Heart right ventricle (tissue), 16 donors: ENCODE measurements around the gene NUP54. TPM values are rescaled to one million over a fixed set of nuclear protein-coding genes. Genes with fewer than 3 reads are reported as not detected.

Experiments used
- ATAC-seq, 8 donors: fragments of 200-7000 bp; cut with Tn5 transposase; one replicate each; pipeline ENCODE4 v1.9.1; 2020; ENCODE audit warnings: mild to moderate bottlenecking in 8 of 8, moderate library complexity in 8 of 8, moderate number of reproducible peaks in 1 of 8
- DNase-seq, 2 donors: peaks; one replicate each; pipeline ENCODE4 v3.0.0-alpha.2; 2020
- H3K27ac ChIP-seq, 10 donors: fragments of 200-600 bp; sonication (generic) in 2 of 10; one replicate each; pipeline versions ENCODE4 v1.5.0 to v1.8.0; 2020 to 2022; ENCODE audit warnings: mild to moderate bottlenecking in 3 of 10
- H3K27me3 ChIP-seq, 7 donors: fragments of 200-600 bp; one replicate each; pipeline ENCODE4 v1.8.0; 2021 to 2022; ENCODE audit warnings: mild to moderate bottlenecking in 2 of 7
- H3K36me3 ChIP-seq, 9 donors: fragments of 200-600 bp; sonication (generic) in 1 of 9; one replicate each; pipeline versions ENCODE4 v1.5.0 to v1.8.0; 2020 to 2022; ENCODE audit warnings: mild to moderate bottlenecking in 2 of 9
- H3K4me1 ChIP-seq, 9 donors: fragments of 200-600 bp; sonication (generic) in 1 of 9; one replicate each; pipeline versions ENCODE4 v1.5.0 to v1.8.0; 2020 to 2022; ENCODE audit warnings: mild to moderate bottlenecking in 4 of 9
- H3K4me3 ChIP-seq, 10 donors: fragments of 200-600 bp; sonication (generic) in 2 of 10; one replicate each; pipeline versions ENCODE4 v1.5.0 to v1.8.0; 2020 to 2022; ENCODE audit warnings: mild to moderate bottlenecking in 7 of 10, moderate library complexity in 2 of 10
- H3K9me3 ChIP-seq, 11 donors: fragments of 200-600 bp in 10 of 11; sonication (generic) in 2 of 11; one replicate each; pipeline versions ENCODE4 v1.5.0 to v1.8.0; 2013 to 2022; ENCODE audit warnings: mild to moderate bottlenecking in 2 of 11, control low read depth in 1 of 11, moderate library complexity in 1 of 11
- CTCF ChIP-seq, 9 donors: fragments of 200-600 bp; sonication (generic) in 2 of 9; IDR thresholded peaks; one replicate each; pipeline versions ENCODE4 v1.5.0 to v1.8.0; 2021 to 2022; ENCODE audit warnings: antibody characterized with exemption in 9 of 9, mild to moderate bottlenecking in 5 of 9, moderate library complexity in 1 of 9
- WGBS, 2 donors: extraction: QIAGEN DNeasy Blood & Tissue Kit; methylation state at CpG; one replicate each; pipeline ENCODE4 v1.1.7; 2013; ENCODE audit warnings: inconsistent platforms in 1 of 2; 5-methylcytosine and 5-hydroxymethylcytosine counted together
- intact Hi-C, 10 donors: fragments of 100-400 bp; cut with DNase I; formaldehyde crosslinking; loops; one replicate each; pipeline versions ENCODE4 v1.11.1 to v1.14.2; 2022
- polyA plus RNA-seq, 2 donors: library from polyadenylated mRNA; stranded (reverse); fragments of 200-250 nt; gene quantifications; one replicate each; pipeline ENCODE4 v1.2.3, GENCODE V29; 2013
- total RNA-seq, 10 donors: library from RNA; stranded (reverse); fragmentation: NEBNext Ultra II Directional in 3 of 10; extraction: Animal tissue kit (Norgen Biotek cat#: 25700) in 3 of 10; gene quantifications; one replicate each; pipeline versions ENCODE4 v1.2.1 to v1.2.4, GENCODE V29; 2021 to 2023
- donor health status: Arrhythmogenic right ventricular cardiomyopathy.
- donor health status: ischemic (EF 13 %, LVEDD 7.1; RV severe dilation, severe dysfunction).
- donor health status: healthy with polysubstance abuse.
- donor health status: DM: no; HTN: yes; CAD: no.
- donor health status: DM: no; HTN: no; CAD: no.
- donor health status: ischemic (EF 25% LVEDD 6.9; RV normal size, moderate dysfunction).
- donor health status: ischemic (EF 25% LVEDD 5.7; RV mildly dilated, moderate dysfunction).
- donor health status: healthy.
- donor health status: DM: yes; HTN: yes; CAD: no.
- donor health status: Ischemic cardiomyopathy.
- donor health status: ischemic (EF 35%, LVEDD 5.7; RV mildly dilated, moderate dysfunction).
- donor health status: nonischemic (EF 11% LVEDD 7.7; RV severe dilation, severe dysfunction).
- donor health status: DM: yes; HTN: yes; CAD: no.
- donor health status: PGD.
- donor health status: ischemic (EF 29% LVEDD 5.4; RV normal size, mild dysfunction).
- donor health status: nonischemic (EF 23%, LVEDD 6.1; RV moderate dilation, normal function).

Gene NUP54
- total and polyA plus RNA-seq, 12 donors, result 9.6 to 25.8 (median 18.9) TPM

GRCh38 chr4:76072760-76073159 is 75.4 kb downstream of the NUP54 start:
- Histone ChIP-seq H3K27me3 (no peaks in the 10 kb centered on the region), H3K4me1 (peaks cover 0 to 16% (median 0%) of the 10 kb centered on the region in 9 donors), H3K4me3 (no peak overlapping the region), H3K27ac (no peak overlapping the region), H3K36me3 (no peaks in the 10 kb centered on the region), H3K9me3 (no peaks in the 10 kb centered on the region)
- ATAC-seq (no peak), DNase-seq (no peak)
- TF ChIP-seq CTCF (IDR thresholded peaks at IDR 0.05), result no peak
- intact Hi-C loops, result loop anchor here in 3 of 10 donors (10.0 kb wide), 2 partner anchors 158 to 178 kb away; no protein-coding TSS in a partner anchor
- 58 to 68% methylated on average over 4 of the region's 4 CpGs for WGBS, 2 donors

- Histone ChIP-seq H3K4me1 (peaks cover 0 to 3% (median 0%) of the 10 kb centered on the region in 9 donors), H3K27me3 (no peaks in the 10 kb centered on the region), H3K27ac (no peak overlapping the region), H3K9me3 (no peaks in the 10 kb centered on the region), H3K4me3 (no peak overlapping the region), H3K36me3 (no peaks in the 10 kb centered on the region)
- 2% methylated on average over 2 of the region's 2 CpGs for WGBS, 2 donors
- TF ChIP-seq CTCF (IDR thresholded peaks at IDR 0.05), result peak; percentile 57 to 95 (median 91)
- DNase-seq, result peak; percentile 25 to 81
- intact Hi-C loops, result loop anchor here (1.0 to 10.0 kb wide), 7 partner anchors 55 to 153 kb away; no protein-coding TSS in a partner anchor
- peak; percentile 67 to 91 (median 86) for ATAC-seq
Measured at GRCh38 chr4:76067652-76068286, 80.4 kb downstream of the NUP54 start.

- H3K9me3 ChIP-seq, result no peaks in the 10 kb centered on the region
- ATAC-seq (no peak), DNase-seq (no peak)
- whole genome bisulfite sequencing, 2 donors, result 77 to 87% methylated on average over 3 of the region's 3 CpGs
- TF ChIP-seq CTCF (IDR thresholded peaks at IDR 0.05), result no peak
- H3K27me3 ChIP-seq, result no peaks in the 10 kb centered on the region
- H3K4me1 ChIP-seq, result peaks cover 0 to 4% (median 0%) of the 10 kb centered on the region in 9 donors
- no peaks in the 10 kb centered on the region for H3K36me3 ChIP-seq
- intact Hi-C loops, result loop anchor here in 6 of 10 donors (2.0 to 10.0 kb wide), 6 partner anchors 54 to 152 kb away; no protein-coding TSS in a partner anchor
- no peak overlapping the region for H3K27ac ChIP-seq
- H3K4me3 ChIP-seq, result no peak overlapping the region
Measured at GRCh38 chr4:76066546-76066945, 81.7 kb downstream of the NUP54 start.

Other genes with a start within 250 kb of the NUP54 start
- not detected for gene PPEF2, start 245.9 kb downstream of the NUP54 start, total RNA-seq
- gene PPEF2, start 245.9 kb downstream of the NUP54 start, polyA plus RNA-seq, result not detected
- 10 to 100 TPM in 9 of 10 donors, 1 to 10 TPM in 1; 6.4 to 27.4 (median 14.5) TPM for gene NAAA, start 207.4 kb downstream of the NUP54 start, total RNA-seq
- 1 to 10 TPM; 6.9 to 7.5 TPM for gene NAAA, start 207.4 kb downstream of the NUP54 start, polyA plus RNA-seq
- gene SDAD1, start 157.5 kb downstream of the NUP54 start, total RNA-seq, result 10 to 100 TPM; 18.1 to 27.2 (median 24.3) TPM
- gene SDAD1, start 157.5 kb downstream of the NUP54 start, polyA plus RNA-seq, result 10 to 100 TPM in 1 of 2 donors, 1 to 10 TPM in 1; 7.4 to 11.9 TPM
- gene CXCL9, start 140.9 kb downstream of the NUP54 start, total RNA-seq, result 100 to 1,000 TPM in 1 of 10 donors, 1 to 10 TPM in 2, under 1 TPM in 7; 0.10 to 396 (median 0.60) TPM
- gene CXCL9, start 140.9 kb downstream of the NUP54 start, polyA plus RNA-seq, result under 1 TPM; 0.37 to 0.48 TPM
- 100 to 1,000 TPM in 1 of 10 donors, 1 to 10 TPM in 3, under 1 TPM in 4, not detected in 2; 0.40 to 191 (median 1.0) TPM for gene CXCL10, start 124.9 kb downstream of the NUP54 start, total RNA-seq
- under 1 TPM; 0.14 to 0.22 TPM for gene CXCL10, start 124.9 kb downstream of the NUP54 start, polyA plus RNA-seq
- gene CXCL11, start 112.3 kb downstream of the NUP54 start, total RNA-seq, result 10 to 100 TPM in 1 of 10 donors, under 1 TPM in 4, not detected in 5; 0.23 to 61.0 (median 0.40) TPM
- gene CXCL11, start 112.3 kb downstream of the NUP54 start, polyA plus RNA-seq, result under 1 TPM in 1 of 2 donors, not detected in 1; 0.07 TPM
- gene ART3, start 73.7 kb downstream of the NUP54 start, total RNA-seq, result 100 to 1,000 TPM in 3 of 10 donors, 10 to 100 TPM in 7; 38.4 to 250 (median 65.4) TPM
- gene ART3, start 73.7 kb downstream of the NUP54 start, polyA plus RNA-seq, result 100 to 1,000 TPM in 1 of 2 donors, 10 to 100 TPM in 1; 67.3 to 108 TPM
- 100 to 1,000 TPM in 4 of 10 donors, 10 to 100 TPM in 6; 76.6 to 199 (median 94.9) TPM for gene SCARB2, start 65.4 kb upstream of the NUP54 start, total RNA-seq
- 100 to 1,000 TPM; 119 to 125 TPM for gene SCARB2, start 65.4 kb upstream of the NUP54 start, polyA plus RNA-seq
- 1 to 10 TPM; 2.1 to 6.3 (median 3.1) TPM for gene FAM47E, start 103.3 kb upstream of the NUP54 start, total RNA-seq
- 1 to 10 TPM in 1 of 2 donors, under 1 TPM in 1; 0.68 to 4.7 TPM for gene FAM47E, start 103.3 kb upstream of the NUP54 start, polyA plus RNA-seq
- gene STBD1, start 158.3 kb upstream of the NUP54 start, total RNA-seq, result 10 to 100 TPM; 14.8 to 53.7 (median 22.6) TPM
- gene STBD1, start 158.3 kb upstream of the NUP54 start, polyA plus RNA-seq, result 10 to 100 TPM; 17.9 to 32.4 TPM